ENCODE data around the gene MPEG1.

Gene MPEG1

GRCh38 chr11:59171508-59172322 is 41.0 kb downstream of the MPEG1 start, which contains the start of gene DTX4:
Gene DTX4, plus strand, starts transcription at chr11:59172132. Its CDS starts 464 bp downstream, at chr11:59172596.
- peak; percentile 64 to 77 (median 75) for DNase-seq (ENCODE audit: low read depth in 2 of 3, low spot score in 2 of 3)

DNA sequence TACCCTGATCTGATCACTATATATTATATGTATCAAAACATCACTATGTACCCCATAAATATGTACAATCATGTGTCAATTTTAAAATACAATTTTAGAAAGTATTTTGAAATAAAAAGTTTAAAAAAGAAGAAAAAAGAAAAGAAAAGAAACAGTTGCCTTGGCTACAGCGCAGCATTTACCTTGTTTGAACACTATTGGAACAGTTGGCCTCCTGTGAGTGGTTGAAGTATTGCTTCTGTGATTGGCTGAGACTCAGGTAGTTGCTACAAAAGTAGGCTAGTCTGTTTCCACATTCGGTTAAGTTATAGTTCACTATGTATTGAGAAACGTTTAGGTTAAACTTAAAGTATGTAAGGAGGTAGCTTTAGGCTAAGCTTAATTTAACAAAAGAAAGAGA is 48.7 kb downstream of the MPEG1 start:
- DNase-seq (ENCODE audit: low read depth in 2 of 3, low spot score in 2 of 3), result no peak

Data from activated CD8-positive, alpha-beta memory T cell treated with anti-CD3 and anti-CD28 coated beads for 48 hours (primary cell).